ENCODE results near the gene DMRTC2.

Gene DMRTC2

GRCh38 chr19:41845001-41845050 lies at the start of gene DMRTC2:
TSS of gene DMRTC2 (plus strand) at chr19:41845042. CDS start at chr19:41847429, 2,387 bp downstream.
- DNase-seq (ENCODE audit: low read depth in 4 of 4, low spot score in 1 of 4) = no peak

GRCh38 chr19:41796362-41796761 lies 48.5 kb upstream of the DMRTC2 start, which contains the start of gene CEACAM3:
TSS of gene CEACAM3 (plus strand) at chr19:41796587. CDS start at chr19:41796678, 91 bp downstream.
- no peak for DNase-seq (ENCODE audit: low read depth in 4 of 4, low spot score in 1 of 4)

- DNase-seq (ENCODE audit: low read depth in 4 of 4, low spot score in 1 of 4) = no peak
Observed at GRCh38 chr19:41796901-41797300, 47.9 kb upstream of the DMRTC2 start.

GRCh38 chr19:41799444-41800000 lies 45.3 kb upstream of the DMRTC2 start:
- DNase-seq (ENCODE audit: low read depth in 4 of 4, low spot score in 1 of 4) = no peak

GRCh38 chr19:41801031-41801430 lies 43.8 kb upstream of the DMRTC2 start:
- DNase-seq (ENCODE audit: low read depth in 4 of 4, low spot score in 1 of 4) = no peak

GRCh38 chr19:41801792-41802211 lies 43.0 kb upstream of the DMRTC2 start:
- DNase-seq (ENCODE audit: low read depth in 4 of 4, low spot score in 1 of 4) = no peak

GRCh38 chr19:41802770-41803169 lies 42.1 kb upstream of the DMRTC2 start:
- no peak for DNase-seq (ENCODE audit: low read depth in 4 of 4, low spot score in 1 of 4)

- no peak for DNase-seq (ENCODE audit: low read depth in 4 of 4, low spot score in 1 of 4)
Observed at GRCh38 chr19:41804336-41804735, 40.5 kb upstream of the DMRTC2 start.

- no peak for DNase-seq (ENCODE audit: low read depth in 4 of 4, low spot score in 1 of 4)
Observed at GRCh38 chr19:41807176-41807575, 37.7 kb upstream of the DMRTC2 start.

GRCh38 chr19:41808663-41809566 lies 35.9 kb upstream of the DMRTC2 start:
- DNase-seq (ENCODE audit: low read depth in 4 of 4, low spot score in 1 of 4) = no peak

- no peak for DNase-seq (ENCODE audit: low read depth in 4 of 4, low spot score in 1 of 4)
Observed at GRCh38 chr19:41810301-41810700, 34.5 kb upstream of the DMRTC2 start.

GRCh38 chr19:41811036-41811435 lies 33.8 kb upstream of the DMRTC2 start:
- DNase-seq (ENCODE audit: low read depth in 4 of 4, low spot score in 1 of 4) = no peak

GRCh38 chr19:41811981-41812380 lies 32.9 kb upstream of the DMRTC2 start:
- no peak for DNase-seq (ENCODE audit: low read depth in 4 of 4, low spot score in 1 of 4)

- no peak for DNase-seq (ENCODE audit: low read depth in 4 of 4, low spot score in 1 of 4)
Observed at GRCh38 chr19:41813911-41814310, 30.9 kb upstream of the DMRTC2 start.

- no peak for DNase-seq (ENCODE audit: low read depth in 4 of 4, low spot score in 1 of 4)
Observed at GRCh38 chr19:41815301-41815700, 29.5 kb upstream of the DMRTC2 start.

- no peak for DNase-seq (ENCODE audit: low read depth in 4 of 4, low spot score in 1 of 4)
Observed at GRCh38 chr19:41816761-41817160, 28.1 kb upstream of the DMRTC2 start.

GRCh38 chr19:41821003-41821735 lies 23.7 kb upstream of the DMRTC2 start:
- peak in 3 of 4 experiments; percentile 15 to 19 (median 15) for DNase-seq (ENCODE audit: low read depth in 4 of 4, low spot score in 1 of 4)

GRCh38 chr19:41837981-41838708 lies 6.7 kb upstream of the DMRTC2 start:
- no peak for DNase-seq (ENCODE audit: low read depth in 4 of 4, low spot score in 1 of 4)

GRCh38 chr19:41839211-41839610 lies 5.6 kb upstream of the DMRTC2 start:
- no peak for DNase-seq (ENCODE audit: low read depth in 4 of 4, low spot score in 1 of 4)

GRCh38 chr19:41843371-41843770 lies 1.5 kb upstream of the DMRTC2 start:
- no peak for DNase-seq (ENCODE audit: low read depth in 4 of 4, low spot score in 1 of 4)

GRCh38 chr19:41844601-41845000 lies 241 bp upstream of the DMRTC2 start, which contains the start of gene LYPD4:
TSS of gene LYPD4 (minus strand) at chr19:41844683. CDS start at chr19:41839285, 5,398 bp downstream.
- DNase-seq (ENCODE audit: low read depth in 4 of 4, low spot score in 1 of 4) = no peak
